Breast epithelium (tissue), 4 donors: Measurements from ENCODE around the gene TKTL1. TPM values are rescaled to one million over a fixed set of nuclear protein-coding genes. Genes with fewer than 3 reads are reported as not detected.

ENCODE experiments used
- DNase-seq, 2 donors: peaks; one replicate each; pipeline ENCODE4 v3.0.0-alpha.2; 2019; ENCODE audit warnings: low spot score in 2 of 2
- H3K27ac ChIP-seq, 2 donors: fragments of 200-600 bp; sonication (generic) in 1 of 2; one replicate each; pipeline ENCODE4 v1.5.1; 2016 to 2019; ENCODE audit warnings: mild to moderate bottlenecking in 1 of 2
- H3K27me3 ChIP-seq, 2 donors: fragments of 200-600 bp; sonication (generic) in 1 of 2; one replicate each; pipeline versions ENCODE4 v1.5.1 to v1.6.0; 2017 to 2019; ENCODE audit warnings: control low read depth in 1 of 2, mild to moderate bottlenecking in 1 of 2
- H3K36me3 ChIP-seq: fragments of 200-600 bp; one replicate; pipeline ENCODE4 v1.5.1; 2019
- H3K4me1 ChIP-seq, 2 donors: fragments of 200-600 bp; sonication (generic); one replicate each; pipeline ENCODE4 v1.5.1; 2016 to 2019; ENCODE audit warnings: control low read depth in 1 of 2
- H3K4me3 ChIP-seq, 3 donors: fragments of 200-600 bp; sonication (generic); 1 replicate in 2 of 3; 2 replicates in 1 of 3; pipeline ENCODE4 v1.5.1; 2016 to 2019; ENCODE audit warnings: mild to moderate bottlenecking in 3 of 3, moderate library complexity in 2 of 3
- H3K9me3 ChIP-seq, 2 donors: fragments of 200-600 bp; sonication (generic) in 1 of 2; one replicate each; pipeline ENCODE4 v1.5.1; 2016 to 2019; ENCODE audit warnings: control low read depth in 1 of 2
- POLR2A ChIP-seq: fragments of 450-650 bp; IDR thresholded peaks from one replicate; pipeline ENCODE4 v1.6.1; 2016; ENCODE audit warnings: antibody characterized with exemption, mild to moderate bottlenecking, moderate library complexity
- POLR2AphosphoS5 ChIP-seq, 3 donors: sonication (generic); formaldehyde crosslinking; IDR thresholded peaks; one replicate each; pipeline ENCODE4 v1.6.1; 2017; ENCODE audit warnings: antibody characterized with exemption in 3 of 3
- intact Hi-C: fragments of 100-400 bp; cut with DNase I; formaldehyde crosslinking; loops from one replicate; pipeline ENCODE4 v1.15.1; 2023; ENCODE audit warnings: low total_unique reads
- total RNA-seq, 3 donors: library from RNA; depleted of rRNA; stranded (reverse); fragments of >200 nt; gene quantifications; one replicate each; pipeline ENCODE4 v1.1.0, GENCODE V29; 2016
- TF ChIP-seq, protein P1 (sequence below), 3 donors: fragments of 450-650 bp; IDR thresholded peaks; one replicate each; pipeline ENCODE4 v1.5.1; 2016 to 2017; ENCODE audit warnings: antibody characterized with exemption in 3 of 3, mild to moderate bottlenecking in 3 of 3, moderate library complexity in 3 of 3

The TKTL1 gene
- total RNA-seq, 3 donors from 2014 or later = 0.16 TPM; not detected in 2

DNA sequence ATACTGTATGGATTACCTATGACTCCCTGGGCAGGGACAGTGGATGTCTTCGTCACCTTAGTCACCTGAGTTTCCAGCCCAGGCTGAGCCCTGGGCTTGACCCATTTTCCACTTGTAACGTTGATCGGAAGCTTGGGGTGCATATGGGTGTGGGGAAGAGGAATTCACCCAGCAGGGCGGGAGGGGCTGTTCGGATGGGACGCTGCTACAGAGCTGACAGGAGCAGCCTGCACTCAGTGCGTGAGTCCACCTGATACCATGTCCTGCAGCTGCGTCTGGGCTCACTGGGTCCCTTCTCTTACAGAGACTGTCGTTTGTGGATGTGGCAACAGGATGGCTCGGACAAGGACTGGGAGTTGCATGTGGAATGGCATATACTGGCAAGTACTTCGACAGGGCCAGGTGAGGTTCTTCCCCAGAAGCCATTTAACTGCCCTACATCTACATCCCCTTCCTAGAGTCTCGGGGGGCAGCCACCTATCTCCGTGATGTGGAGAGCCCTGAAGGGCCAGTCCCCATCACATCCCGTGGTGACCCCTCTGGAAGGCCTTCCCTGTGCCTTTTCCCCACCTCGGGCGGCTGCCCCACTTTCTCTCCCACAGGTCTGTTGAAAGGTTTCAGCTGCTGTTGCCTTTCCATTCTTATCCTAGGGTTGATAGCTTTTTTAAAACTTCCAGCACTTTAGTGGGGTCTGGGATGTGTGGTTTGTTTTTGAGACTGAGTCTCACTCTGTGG lies 13.6 kb downstream of the TKTL1 start:
- no peak overlapping the region for H3K27ac ChIP-seq
- DNase-seq = no peak
- H3K4me1 ChIP-seq = no peaks in the 10 kb centered on the region
- peaks cover 0 to 71% of the 10 kb centered on the region in 2 donors for H3K27me3 ChIP-seq
- intact Hi-C loops = no loop called here
- H3K4me3 ChIP-seq = no peak overlapping the region
- TF ChIP-seq POLR2AphosphoS5 (IDR thresholded peaks at IDR 0.05) (no peak), POLR2A (no peak)
- TF ChIP-seq, protein P1, sequence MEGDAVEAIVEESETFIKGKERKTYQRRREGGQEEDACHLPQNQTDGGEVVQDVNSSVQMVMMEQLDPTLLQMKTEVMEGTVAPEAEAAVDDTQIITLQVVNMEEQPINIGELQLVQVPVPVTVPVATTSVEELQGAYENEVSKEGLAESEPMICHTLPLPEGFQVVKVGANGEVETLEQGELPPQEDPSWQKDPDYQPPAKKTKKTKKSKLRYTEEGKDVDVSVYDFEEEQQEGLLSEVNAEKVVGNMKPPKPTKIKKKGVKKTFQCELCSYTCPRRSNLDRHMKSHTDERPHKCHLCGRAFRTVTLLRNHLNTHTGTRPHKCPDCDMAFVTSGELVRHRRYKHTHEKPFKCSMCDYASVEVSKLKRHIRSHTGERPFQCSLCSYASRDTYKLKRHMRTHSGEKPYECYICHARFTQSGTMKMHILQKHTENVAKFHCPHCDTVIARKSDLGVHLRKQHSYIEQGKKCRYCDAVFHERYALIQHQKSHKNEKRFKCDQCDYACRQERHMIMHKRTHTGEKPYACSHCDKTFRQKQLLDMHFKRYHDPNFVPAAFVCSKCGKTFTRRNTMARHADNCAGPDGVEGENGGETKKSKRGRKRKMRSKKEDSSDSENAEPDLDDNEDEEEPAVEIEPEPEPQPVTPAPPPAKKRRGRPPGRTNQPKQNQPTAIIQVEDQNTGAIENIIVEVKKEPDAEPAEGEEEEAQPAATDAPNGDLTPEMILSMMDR (IDR thresholded peaks at IDR 0.05) = no peak
- H3K36me3 ChIP-seq = no peaks in the 10 kb centered on the region
- H3K9me3 ChIP-seq = no peaks in the 10 kb centered on the region

GRCh38 chrX:154310616-154311536 lies 15.3 kb downstream of the TKTL1 start:
- peaks cover 0 to 65% of the 10 kb centered on the region in 2 donors for H3K27me3 ChIP-seq
- H3K36me3 ChIP-seq = no peaks in the 10 kb centered on the region
- no peak for DNase-seq
- no peak overlapping the region for H3K4me3 ChIP-seq
- no peaks in the 10 kb centered on the region for H3K4me1 ChIP-seq
- no peaks in the 10 kb centered on the region for H3K9me3 ChIP-seq
- no peak overlapping the region for H3K27ac ChIP-seq
- intact Hi-C loops = no loop called here
- TF ChIP-seq POLR2AphosphoS5 (IDR thresholded peaks at IDR 0.05) (no peak), POLR2A (no peak)
- TF ChIP-seq, protein P1 (IDR thresholded peaks at IDR 0.05) = no peak

DNA sequence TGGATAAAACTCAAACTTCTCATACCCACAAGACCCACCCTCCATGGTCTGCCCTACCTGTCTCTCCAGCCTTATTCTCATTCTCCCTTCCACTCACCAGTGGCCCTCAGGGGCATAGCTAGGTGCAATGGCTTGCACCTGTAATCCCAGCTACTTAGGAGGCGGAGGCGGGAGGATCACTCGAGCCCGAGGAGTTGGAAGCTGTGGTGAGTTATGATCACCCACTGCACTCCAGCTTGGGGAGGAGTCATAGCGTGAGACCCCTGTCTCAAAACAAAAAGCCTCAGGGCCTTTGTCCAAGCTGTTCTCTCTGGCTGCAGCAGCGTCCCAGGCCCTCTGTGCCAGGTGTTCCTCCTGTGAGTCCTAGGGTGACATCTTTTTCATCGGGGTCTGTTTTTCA lies 16.5 kb downstream of the TKTL1 start:
- intact Hi-C loops = no loop called here

GRCh38 chrX:154313147-154313546 lies 17.6 kb downstream of the TKTL1 start:
- no peaks in the 10 kb centered on the region for H3K4me1 ChIP-seq
- DNase-seq = no peak
- H3K9me3 ChIP-seq = no peaks in the 10 kb centered on the region
- TF ChIP-seq POLR2AphosphoS5 (IDR thresholded peaks at IDR 0.05) = no peak
- TF ChIP-seq POLR2A = no peak
- TF ChIP-seq, protein P1 (IDR thresholded peaks at IDR 0.05) = no peak
- intact Hi-C loops = no loop called here
- H3K27ac ChIP-seq = no peak overlapping the region
- H3K4me3 ChIP-seq = no peak overlapping the region
- no peaks in the 10 kb centered on the region for H3K36me3 ChIP-seq
- H3K27me3 ChIP-seq = peaks cover 0 to 58% of the 10 kb centered on the region in 2 donors

More for the DNA sequence above, 16.5 kb downstream of the TKTL1 start:
- Histone ChIP-seq H3K36me3 (no peaks in the 10 kb centered on the region), H3K27ac (no peak overlapping the region), H3K9me3 (no peaks in the 10 kb centered on the region), H3K27me3 (peaks cover 0 to 59% of the 10 kb centered on the region in 2 donors), H3K4me1 (no peaks in the 10 kb centered on the region), H3K4me3 (no peak overlapping the region)
- no peak for TF ChIP-seq POLR2A
- no peak for TF ChIP-seq POLR2AphosphoS5 (IDR thresholded peaks at IDR 0.05)
- TF ChIP-seq, protein P1 (IDR thresholded peaks at IDR 0.05) = no peak
- no peak for DNase-seq

- Histone ChIP-seq H3K36me3 (no peaks in the 10 kb centered on the region), H3K27ac (no peak overlapping the region), H3K9me3 (no peaks in the 10 kb centered on the region), H3K4me3 (no peak overlapping the region), H3K4me1 (no peaks in the 10 kb centered on the region), H3K27me3 (peaks cover 0 to 56% of the 10 kb centered on the region in 2 donors)
- no peak for DNase-seq
- intact Hi-C loops = no loop called here
- TF ChIP-seq, protein P1 (IDR thresholded peaks at IDR 0.05) = no peak
- TF ChIP-seq POLR2AphosphoS5 (IDR thresholded peaks at IDR 0.05) (no peak), POLR2A (no peak)
Measured at GRCh38 chrX:154315416-154315815, 19.8 kb downstream of the TKTL1 start.
